GM19324 (cell line): Measurements from ENCODE around the gene FOXP4.

Experiments used
- ATAC-seq: cut with Tn5 transposase; IDR thresholded peaks from one replicate; pipeline ENCODE4 v1.9.1; 2021; ENCODE audit warnings: mild to moderate bottlenecking, moderate library complexity; ENCODE audit not compliant: unreplicated experiment, low FRiP score

FOXP4 gene

GRCh38 chr6:41545247-41545702 is 906 bp upstream of the FOXP4 start:
- no peak for ATAC-seq

- peak; percentile 56 for ATAC-seq
These were observed 289 bp downstream of the FOXP4 start for GRCh38 chr6:41546475-41546865.

- peak; percentile 17 for ATAC-seq
These were observed 951 bp downstream of the FOXP4 start for GRCh38 chr6:41546866-41547798.

- no peak for ATAC-seq
These were observed 1.6 kb downstream of the FOXP4 start for GRCh38 chr6:41547799-41548097.

GRCh38 chr6:41548098-41548840 is 2.1 kb downstream of the FOXP4 start:
- ATAC-seq: no peak

- no peak for ATAC-seq
These were observed 2.9 kb downstream of the FOXP4 start for GRCh38 chr6:41548841-41549642.

GRCh38 chr6:41549673-41550072 is 3.5 kb downstream of the FOXP4 start:
- ATAC-seq: no peak

- no peak for ATAC-seq
These were observed 5.0 kb downstream of the FOXP4 start for GRCh38 chr6:41551086-41551700.

GRCh38 chr6:41551857-41552256 is 5.7 kb downstream of the FOXP4 start:
- ATAC-seq: no peak

- ATAC-seq: no peak
These were observed 6.5 kb downstream of the FOXP4 start for GRCh38 chr6:41552723-41553122.

GRCh38 chr6:41553405-41553999 is 7.3 kb downstream of the FOXP4 start:
- ATAC-seq: no peak

GRCh38 chr6:41555326-41556300 is 9.4 kb downstream of the FOXP4 start:
- no peak for ATAC-seq

- ATAC-seq: no peak
These were observed 11.2 kb downstream of the FOXP4 start for GRCh38 chr6:41557335-41557734.

- ATAC-seq: no peak
These were observed 12.0 kb downstream of the FOXP4 start for GRCh38 chr6:41558033-41558807.

- no peak for ATAC-seq
These were observed 13.7 kb downstream of the FOXP4 start for GRCh38 chr6:41559655-41560427.

- ATAC-seq: peak; percentile 50
These were observed 14.4 kb downstream of the FOXP4 start for GRCh38 chr6:41560431-41561192.

GRCh38 chr6:41561416-41561815 is 15.2 kb downstream of the FOXP4 start:
- ATAC-seq: no peak
